Measurements from ENCODE around the gene RAD9A. TPM values are rescaled to one million over a fixed set of nuclear protein-coding genes. Genes with fewer than 3 reads are reported as not detected.

The RAD9A gene
- total RNA-seq, 1 experiment from 2014 or later: 20.9 TPM

GRCh38 chr11:67365736-67366444 is 25.9 kb upstream of the RAD9A start:
- H4K20me1 ChIP-seq (ENCODE audit: control insufficient read depth, insufficient read depth, insufficient read length): peaks cover 3% of the 10 kb centered on the region
- peaks cover 24% of the 10 kb centered on the region in 2 experiments for H3K4me1 Mint-ChIP-seq
- no peak overlapping the region for H3T11ph ChIP-seq (ENCODE audit: low read length)
- H3K18ac ChIP-seq (ENCODE audit: insufficient read length, low read depth, low read length): no peak overlapping the region
- no peak overlapping the region for H2BK20ac ChIP-seq (ENCODE audit: low read depth, low read length, poor library complexity, severe bottlenecking)
- peak overlapping the region in 1 of 3 experiments; percentile 29; a peak in 2 of 7 replicates for H3K27ac Mint-ChIP-seq
- H3K23me2 ChIP-seq (ENCODE audit: insufficient read length, low read depth, low read length, poor library complexity, severe bottlenecking): peaks cover 3% of the 10 kb centered on the region
- no peak overlapping the region for H4K5ac ChIP-seq (ENCODE audit: insufficient read length, low read depth, low read length)
- no peak for TF ChIP-seq CTCF (conservative IDR thresholded peaks at IDR 0.05)
- no peaks in the 10 kb centered on the region for H3K9me3 Mint-ChIP-seq
- H2BK12ac ChIP-seq (ENCODE audit: insufficient read length, low read depth, low read length): no peak overlapping the region
- no peak overlapping the region for H3K23ac ChIP-seq (ENCODE audit: insufficient read length, low read depth, low read length)
- no peak overlapping the region for H3K4me3 Mint-ChIP-seq
- no CpG with 5 or more reads among the region's 14 CpGs for WGBS (ENCODE audit: extremely low coverage, insufficient read length, low lambda C conversion rate)
- no peak overlapping the region for H2BK120ac ChIP-seq (ENCODE audit: low read depth, low read length, poor library complexity, severe bottlenecking)
- H3K27me3 Mint-ChIP-seq (ENCODE audit: low read depth): peaks cover 74% of the 10 kb centered on the region
- no peak overlapping the region for H4K8ac ChIP-seq (replicated peaks; ENCODE audit: insufficient read length, low read depth, low read length)
- no peak overlapping the region; the same call in 1 of the 2 replicates for H3K14ac ChIP-seq (ENCODE audit: insufficient read depth, low read length)
- H3K79me1 ChIP-seq (ENCODE audit: insufficient read depth, low read depth, low read length, poor library complexity, severe bottlenecking): no peaks in the 10 kb centered on the region
- no peak for DNase-seq
- H4K91ac ChIP-seq (ENCODE audit: insufficient read length, low read depth, low read length): no peak overlapping the region
- no peak overlapping the region for H2AK5ac ChIP-seq (ENCODE audit: insufficient read length, low read length)
- H3K4me2 ChIP-seq (ENCODE audit: insufficient read depth, insufficient read length, low read length): no peak overlapping the region
- no peak overlapping the region for H3K4ac ChIP-seq (ENCODE audit: low read depth, low read length)
- H3K27me3 ChIP-seq (ENCODE audit: insufficient read depth, low read length): no peaks in the 10 kb centered on the region; the same call in 1 of the 2 replicates
- no peak overlapping the region for H2AFZ ChIP-seq (ENCODE audit: low read length)
- no peak overlapping the region for H3K9ac ChIP-seq (ENCODE audit: extremely low read depth, insufficient read length, low read length)
- peaks cover 7% of the 10 kb centered on the region; the same call in 1 of the 2 replicates for H3K4me1 ChIP-seq (ENCODE audit: insufficient read depth, low read length)
- H2BK5ac ChIP-seq (ENCODE audit: insufficient read length, low read length): no peak overlapping the region
- no peak overlapping the region for H2BK15ac ChIP-seq (ENCODE audit: low read depth, low read length)
- no peaks in the 10 kb centered on the region; a peak in 1 of 7 replicates for H3K36me3 Mint-ChIP-seq (ENCODE audit: insufficient read depth in 1 of 3, low read depth in 3 of 3)
- no peaks in the 10 kb centered on the region for H3K79me2 ChIP-seq (ENCODE audit: insufficient read depth, low read length)
- no peak overlapping the region for H3K27ac ChIP-seq (ENCODE audit: insufficient read length, low read depth, low read length)
- no peaks in the 10 kb centered on the region for H3K9me3 ChIP-seq (ENCODE audit: control insufficient read depth, low read depth, low read length)
- H3K56ac ChIP-seq (ENCODE audit: insufficient read length, low read depth, low read length): no peak overlapping the region

Data from H9 (cell line).